Measurements from ENCODE around the gene FAM200A.

Gene FAM200A

DNA sequence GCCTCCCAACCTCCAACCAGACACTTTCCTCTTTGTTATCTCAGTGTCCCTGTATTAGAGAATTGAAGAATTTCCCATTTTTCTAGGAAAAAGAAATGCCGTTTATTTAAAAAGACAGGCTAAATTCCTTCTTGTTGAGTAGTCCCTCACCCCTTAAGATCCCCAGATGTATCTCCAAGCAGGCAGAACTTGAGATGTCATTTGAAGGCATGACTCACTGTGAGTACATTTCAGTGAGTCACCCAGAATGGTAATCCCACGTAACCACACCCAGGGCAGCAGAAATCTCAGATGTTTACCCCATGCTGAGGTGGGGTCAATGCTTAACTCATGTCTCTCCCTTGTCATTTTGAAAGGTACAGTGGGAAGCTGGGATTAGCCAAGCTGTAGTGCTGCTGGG lies 10.9 kb upstream of the FAM200A start (continued):
- TF ChIP-seq ZNF530 (tag by site-specific recombination; IDR thresholded peaks at IDR 0.05; ENCODE audit: low read depth) (no peak), ZNF184 (tag by site-specific recombination; IDR thresholded peaks at IDR 0.05) (peak; percentile 81; the same call in 1 of the 2 replicates), ZFP69B (tag by site-specific recombination; IDR thresholded peaks at IDR 0.05) (peak; percentile 73), ZNF324 (tag by site-specific recombination; IDR thresholded peaks at IDR 0.05) (peak; percentile 77; the same call in 1 of the 2 replicates), ZNF629 (tag by site-specific recombination; IDR thresholded peaks at IDR 0.05) (peak; percentile 94), ZBTB48 (tag by site-specific recombination; IDR thresholded peaks at IDR 0.05) (no peak), ZNF394 (tag by site-specific recombination; IDR thresholded peaks at IDR 0.05; ENCODE audit: borderline replicate concordance) (peak; percentile 66; the same call in 1 of the 2 replicates), ZNF423 (tag by site-specific recombination; IDR thresholded peaks at IDR 0.05) (no peak), BCL11A (tag by site-specific recombination; IDR thresholded peaks at IDR 0.05; ENCODE audit: low read depth) (no peak), ZNF391 (tag by site-specific recombination; IDR thresholded peaks at IDR 0.05; ENCODE audit: borderline replicate concordance, low read depth) (0 out of 2 replicates have a peak, but pooled peaks have one; percentile 70), REPIN1 (tag by site-specific recombination; IDR thresholded peaks at IDR 0.05; ENCODE audit: low read depth) (no peak), SP7 (tag by site-specific recombination; IDR thresholded peaks at IDR 0.05) (peak; percentile 95), ZNF202 (tag by site-specific recombination; IDR thresholded peaks at IDR 0.05; ENCODE audit: borderline replicate concordance) (no peak), KLF1 (tag by site-specific recombination; IDR thresholded peaks at IDR 0.05) (peak; percentile 81), ZNF830 (tag by site-specific recombination; IDR thresholded peaks at IDR 0.05; ENCODE audit: low read depth) (no peak), ZNF561 (tag by site-specific recombination; IDR thresholded peaks at IDR 0.05; ENCODE audit: borderline replicate concordance) (no peak), KLF7 (tag by site-specific recombination; IDR thresholded peaks at IDR 0.05; ENCODE audit: borderline replicate concordance) (peak; percentile 62; the same call in 1 of the 2 replicates), ZNF350 (tag by site-specific recombination; IDR thresholded peaks at IDR 0.05) (no peak), KLF8 (tag by site-specific recombination; IDR thresholded peaks at IDR 0.05) (peak; percentile 81), ZNF266 (tag by site-specific recombination; IDR thresholded peaks at IDR 0.05; ENCODE audit: low read depth) (no peak), ZNF311 (tag by site-specific recombination; IDR thresholded peaks at IDR 0.05; ENCODE audit: borderline replicate concordance) (no peak)
- TF ChIP-seq, protein P1, sequence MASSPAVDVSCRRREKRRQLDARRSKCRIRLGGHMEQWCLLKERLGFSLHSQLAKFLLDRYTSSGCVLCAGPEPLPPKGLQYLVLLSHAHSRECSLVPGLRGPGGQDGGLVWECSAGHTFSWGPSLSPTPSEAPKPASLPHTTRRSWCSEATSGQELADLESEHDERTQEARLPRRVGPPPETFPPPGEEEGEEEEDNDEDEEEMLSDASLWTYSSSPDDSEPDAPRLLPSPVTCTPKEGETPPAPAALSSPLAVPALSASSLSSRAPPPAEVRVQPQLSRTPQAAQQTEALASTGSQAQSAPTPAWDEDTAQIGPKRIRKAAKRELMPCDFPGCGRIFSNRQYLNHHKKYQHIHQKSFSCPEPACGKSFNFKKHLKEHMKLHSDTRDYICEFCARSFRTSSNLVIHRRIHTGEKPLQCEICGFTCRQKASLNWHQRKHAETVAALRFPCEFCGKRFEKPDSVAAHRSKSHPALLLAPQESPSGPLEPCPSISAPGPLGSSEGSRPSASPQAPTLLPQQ (tag by site-specific recombination; IDR thresholded peaks at IDR 0.05) = peak; percentile 82
- TF ChIP-seq, protein P2, sequence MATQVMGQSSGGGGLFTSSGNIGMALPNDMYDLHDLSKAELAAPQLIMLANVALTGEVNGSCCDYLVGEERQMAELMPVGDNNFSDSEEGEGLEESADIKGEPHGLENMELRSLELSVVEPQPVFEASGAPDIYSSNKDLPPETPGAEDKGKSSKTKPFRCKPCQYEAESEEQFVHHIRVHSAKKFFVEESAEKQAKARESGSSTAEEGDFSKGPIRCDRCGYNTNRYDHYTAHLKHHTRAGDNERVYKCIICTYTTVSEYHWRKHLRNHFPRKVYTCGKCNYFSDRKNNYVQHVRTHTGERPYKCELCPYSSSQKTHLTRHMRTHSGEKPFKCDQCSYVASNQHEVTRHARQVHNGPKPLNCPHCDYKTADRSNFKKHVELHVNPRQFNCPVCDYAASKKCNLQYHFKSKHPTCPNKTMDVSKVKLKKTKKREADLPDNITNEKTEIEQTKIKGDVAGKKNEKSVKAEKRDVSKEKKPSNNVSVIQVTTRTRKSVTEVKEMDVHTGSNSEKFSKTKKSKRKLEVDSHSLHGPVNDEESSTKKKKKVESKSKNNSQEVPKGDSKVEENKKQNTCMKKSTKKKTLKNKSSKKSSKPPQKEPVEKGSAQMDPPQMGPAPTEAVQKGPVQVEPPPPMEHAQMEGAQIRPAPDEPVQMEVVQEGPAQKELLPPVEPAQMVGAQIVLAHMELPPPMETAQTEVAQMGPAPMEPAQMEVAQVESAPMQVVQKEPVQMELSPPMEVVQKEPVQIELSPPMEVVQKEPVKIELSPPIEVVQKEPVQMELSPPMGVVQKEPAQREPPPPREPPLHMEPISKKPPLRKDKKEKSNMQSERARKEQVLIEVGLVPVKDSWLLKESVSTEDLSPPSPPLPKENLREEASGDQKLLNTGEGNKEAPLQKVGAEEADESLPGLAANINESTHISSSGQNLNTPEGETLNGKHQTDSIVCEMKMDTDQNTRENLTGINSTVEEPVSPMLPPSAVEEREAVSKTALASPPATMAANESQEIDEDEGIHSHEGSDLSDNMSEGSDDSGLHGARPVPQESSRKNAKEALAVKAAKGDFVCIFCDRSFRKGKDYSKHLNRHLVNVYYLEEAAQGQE (tag by site-specific recombination; IDR thresholded peaks at IDR 0.05) = no peak
- TF ChIP-seq, protein P3, sequence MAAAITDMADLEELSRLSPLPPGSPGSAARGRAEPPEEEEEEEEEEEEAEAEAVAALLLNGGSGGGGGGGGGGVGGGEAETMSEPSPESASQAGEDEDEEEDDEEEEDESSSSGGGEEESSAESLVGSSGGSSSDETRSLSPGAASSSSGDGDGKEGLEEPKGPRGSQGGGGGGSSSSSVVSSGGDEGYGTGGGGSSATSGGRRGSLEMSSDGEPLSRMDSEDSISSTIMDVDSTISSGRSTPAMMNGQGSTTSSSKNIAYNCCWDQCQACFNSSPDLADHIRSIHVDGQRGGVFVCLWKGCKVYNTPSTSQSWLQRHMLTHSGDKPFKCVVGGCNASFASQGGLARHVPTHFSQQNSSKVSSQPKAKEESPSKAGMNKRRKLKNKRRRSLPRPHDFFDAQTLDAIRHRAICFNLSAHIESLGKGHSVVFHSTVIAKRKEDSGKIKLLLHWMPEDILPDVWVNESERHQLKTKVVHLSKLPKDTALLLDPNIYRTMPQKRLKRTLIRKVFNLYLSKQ (tag by site-specific recombination; IDR thresholded peaks at IDR 0.05; ENCODE audit: borderline replicate concordance) = no peak
- TF ChIP-seq, protein P4, sequence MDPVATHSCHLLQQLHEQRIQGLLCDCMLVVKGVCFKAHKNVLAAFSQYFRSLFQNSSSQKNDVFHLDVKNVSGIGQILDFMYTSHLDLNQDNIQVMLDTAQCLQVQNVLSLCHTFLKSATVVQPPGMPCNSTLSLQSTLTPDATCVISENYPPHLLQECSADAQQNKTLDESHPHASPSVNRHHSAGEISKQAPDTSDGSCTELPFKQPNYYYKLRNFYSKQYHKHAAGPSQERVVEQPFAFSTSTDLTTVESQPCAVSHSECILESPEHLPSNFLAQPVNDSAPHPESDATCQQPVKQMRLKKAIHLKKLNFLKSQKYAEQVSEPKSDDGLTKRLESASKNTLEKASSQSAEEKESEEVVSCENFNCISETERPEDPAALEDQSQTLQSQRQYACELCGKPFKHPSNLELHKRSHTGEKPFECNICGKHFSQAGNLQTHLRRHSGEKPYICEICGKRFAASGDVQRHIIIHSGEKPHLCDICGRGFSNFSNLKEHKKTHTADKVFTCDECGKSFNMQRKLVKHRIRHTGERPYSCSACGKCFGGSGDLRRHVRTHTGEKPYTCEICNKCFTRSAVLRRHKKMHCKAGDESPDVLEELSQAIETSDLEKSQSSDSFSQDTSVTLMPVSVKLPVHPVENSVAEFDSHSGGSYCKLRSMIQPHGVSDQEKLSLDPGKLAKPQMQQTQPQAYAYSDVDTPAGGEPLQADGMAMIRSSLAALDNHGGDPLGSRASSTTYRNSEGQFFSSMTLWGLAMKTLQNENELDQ (tag by site-specific recombination; IDR thresholded peaks at IDR 0.05; ENCODE audit: low read depth) = no peak
- TF ChIP-seq, protein P5, sequence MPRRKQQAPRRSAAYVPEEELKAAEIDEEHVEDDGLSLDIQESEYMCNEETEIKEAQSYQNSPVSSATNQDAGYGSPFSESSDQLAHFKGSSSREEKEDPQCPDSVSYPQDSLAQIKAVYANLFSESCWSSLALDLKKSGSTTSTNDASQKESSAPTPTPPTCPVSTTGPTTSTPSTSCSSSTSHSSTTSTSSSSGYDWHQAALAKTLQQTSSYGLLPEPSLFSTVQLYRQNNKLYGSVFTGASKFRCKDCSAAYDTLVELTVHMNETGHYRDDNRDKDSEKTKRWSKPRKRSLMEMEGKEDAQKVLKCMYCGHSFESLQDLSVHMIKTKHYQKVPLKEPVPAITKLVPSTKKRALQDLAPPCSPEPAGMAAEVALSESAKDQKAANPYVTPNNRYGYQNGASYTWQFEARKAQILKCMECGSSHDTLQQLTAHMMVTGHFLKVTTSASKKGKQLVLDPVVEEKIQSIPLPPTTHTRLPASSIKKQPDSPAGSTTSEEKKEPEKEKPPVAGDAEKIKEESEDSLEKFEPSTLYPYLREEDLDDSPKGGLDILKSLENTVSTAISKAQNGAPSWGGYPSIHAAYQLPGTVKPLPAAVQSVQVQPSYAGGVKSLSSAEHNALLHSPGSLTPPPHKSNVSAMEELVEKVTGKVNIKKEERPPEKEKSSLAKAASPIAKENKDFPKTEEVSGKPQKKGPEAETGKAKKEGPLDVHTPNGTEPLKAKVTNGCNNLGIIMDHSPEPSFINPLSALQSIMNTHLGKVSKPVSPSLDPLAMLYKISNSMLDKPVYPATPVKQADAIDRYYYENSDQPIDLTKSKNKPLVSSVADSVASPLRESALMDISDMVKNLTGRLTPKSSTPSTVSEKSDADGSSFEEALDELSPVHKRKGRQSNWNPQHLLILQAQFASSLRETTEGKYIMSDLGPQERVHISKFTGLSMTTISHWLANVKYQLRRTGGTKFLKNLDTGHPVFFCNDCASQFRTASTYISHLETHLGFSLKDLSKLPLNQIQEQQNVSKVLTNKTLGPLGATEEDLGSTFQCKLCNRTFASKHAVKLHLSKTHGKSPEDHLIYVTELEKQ (tag by site-specific recombination; IDR thresholded peaks at IDR 0.05; ENCODE audit: borderline replicate concordance) = peak; percentile 56; the same call in 1 of the 2 replicates
